ENCODE results near the gene POLL.

The POLL gene

GRCh38 chr10:101573885-101574753, 13.9 kb downstream of the POLL start:
- DNase-seq: no peak

- no peak for DNase-seq
Observed at GRCh38 chr10:101572785-101573184, 15.3 kb downstream of the POLL start.

- no peak for DNase-seq
Observed at GRCh38 chr10:101572126-101572525, 15.9 kb downstream of the POLL start.

GRCh38 chr10:101571271-101571925, 16.7 kb downstream of the POLL start:
- DNase-seq: no peak

GRCh38 chr10:101570428-101571270, 17.4 kb downstream of the POLL start:
- no peak for DNase-seq

GRCh38 chr10:101569622-101570427, 18.2 kb downstream of the POLL start:
- DNase-seq: peak; percentile 74

- DNase-seq: no peak
Observed at GRCh38 chr10:101569323-101569621, 18.8 kb downstream of the POLL start.

GRCh38 chr10:101568054-101568745, 19.9 kb downstream of the POLL start:
- DNase-seq: no peak

GRCh38 chr10:101567165-101568006, 20.7 kb downstream of the POLL start:
- no peak for DNase-seq

GRCh38 chr10:101566333-101567164, 21.5 kb downstream of the POLL start:
- no peak for DNase-seq

GRCh38 chr10:101565936-101566332, 22.1 kb downstream of the POLL start:
- no peak for DNase-seq

GRCh38 chr10:101565370-101565900, 22.6 kb downstream of the POLL start:
- no peak for DNase-seq

GRCh38 chr10:101564490-101564991, 23.5 kb downstream of the POLL start:
- DNase-seq: no peak

GRCh38 chr10:101563497-101564040, 24.5 kb downstream of the POLL start:
- DNase-seq: no peak

GRCh38 chr10:101563007-101563406, 25.1 kb downstream of the POLL start:
- no peak for DNase-seq

GRCh38 chr10:101562231-101562630, 25.8 kb downstream of the POLL start:
- no peak for DNase-seq

- no peak for DNase-seq
Observed at GRCh38 chr10:101561068-101561915, 26.8 kb downstream of the POLL start.

GRCh38 chr10:101560298-101561067, 27.6 kb downstream of the POLL start:
- no peak for DNase-seq
